ENCODE results near the gene ENO1.
"Not testable (repeated sequence)": the region's sequence is repeated elsewhere in the genome, so short reads cannot be mapped to it uniquely, and the experiment has no call there.

The ENO1 gene

GRCh38 chr1:8878448-8878697 is at the start of gene ENO1:
Gene ENO1, minus strand, starts transcription at chr1:8878686. Its CDS starts 3,778 bp downstream, at chr1:8874908.
- DNase-seq (ENCODE audit: low spot score), result no peak

- no peak for DNase-seq (ENCODE audit: low spot score)
These were observed 48.5 kb upstream of the ENO1 start for GRCh38 chr1:8926707-8927694.

DNA sequence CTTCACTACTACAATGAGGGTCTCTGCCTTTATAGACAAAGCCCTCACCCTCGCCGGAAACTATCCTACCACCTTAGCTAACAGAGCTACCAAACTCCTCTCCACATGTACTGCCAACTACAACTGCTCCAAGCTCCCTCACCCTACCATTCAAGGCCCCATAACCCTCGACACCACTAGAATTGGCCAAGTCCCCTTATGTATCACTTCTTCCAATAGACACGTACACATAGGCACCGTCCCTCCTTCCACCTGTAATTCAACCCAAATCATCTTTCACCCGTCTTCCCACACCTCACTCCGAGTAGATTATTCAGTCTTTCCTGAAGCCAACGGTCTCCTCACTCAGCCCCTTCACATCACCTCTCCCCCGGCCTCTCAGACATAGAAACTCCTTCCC is 47.5 kb upstream of the ENO1 start:
- DNase-seq (ENCODE audit: low spot score), result no peak

- DNase-seq (ENCODE audit: low spot score), result no peak
These were observed 46.9 kb upstream of the ENO1 start for GRCh38 chr1:8925406-8925805.

DNA sequence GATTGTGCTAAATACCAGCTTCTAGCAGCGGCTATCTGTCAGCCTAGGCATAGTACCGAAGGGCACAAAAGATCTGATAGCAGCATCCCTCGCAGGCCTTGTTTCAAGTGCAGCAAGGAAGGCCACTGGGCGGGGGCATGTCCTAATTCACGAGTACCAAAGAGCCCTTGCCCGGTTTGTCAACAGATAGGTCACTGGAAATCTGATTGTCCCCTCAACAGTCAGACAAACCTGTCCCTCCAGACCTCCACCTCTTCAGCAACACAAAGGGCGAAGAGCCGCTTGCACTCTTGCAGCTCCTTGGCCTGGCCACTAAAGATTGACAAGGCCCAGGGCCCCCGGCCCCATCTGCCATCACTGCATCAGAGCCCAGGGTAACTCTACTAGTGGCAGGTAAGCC is 44.5 kb upstream of the ENO1 start:
- DNase-seq (ENCODE audit: low spot score), result no peak

DNA sequence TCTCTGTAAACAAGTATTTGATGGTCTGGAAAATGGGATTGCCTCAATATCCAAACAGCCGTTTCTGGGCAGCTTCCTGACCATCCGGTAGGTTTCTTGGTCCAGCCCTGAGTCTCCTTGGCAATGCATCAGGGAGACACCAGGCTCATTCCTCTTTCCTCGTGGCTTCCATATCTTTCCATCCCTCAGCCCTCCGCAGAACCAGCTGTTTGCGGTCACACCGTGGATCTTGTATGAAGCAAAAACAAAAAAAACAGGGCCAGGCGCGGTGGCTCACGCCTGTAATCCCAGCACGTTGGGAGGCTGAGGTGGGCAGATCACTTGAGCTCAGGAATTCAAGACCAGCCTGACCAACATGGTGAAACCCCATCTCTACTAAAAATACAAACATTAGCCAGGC is 39.0 kb upstream of the ENO1 start:
- DNase-seq (ENCODE audit: low spot score), result not testable (repeated sequence)

DNA sequence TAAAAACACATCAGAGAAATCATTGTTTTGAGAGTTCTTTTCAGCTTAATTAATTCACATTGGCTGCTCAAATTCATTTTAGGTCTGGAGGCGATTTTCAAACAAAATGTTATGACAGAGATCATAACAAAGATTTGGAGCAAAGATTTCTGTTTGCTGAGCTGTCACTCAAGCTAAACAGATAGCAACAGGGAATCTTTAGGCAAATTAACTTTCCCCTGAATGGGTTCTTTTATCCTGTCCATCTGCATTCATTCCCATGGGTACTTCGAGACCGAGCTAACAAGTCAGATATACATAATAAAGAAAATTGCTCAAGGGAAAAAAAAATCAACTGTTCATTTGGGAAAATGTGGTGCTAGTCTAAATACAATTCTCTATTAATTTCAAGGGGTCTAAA is 37.0 kb upstream of the ENO1 start:
- no peak for DNase-seq (ENCODE audit: low spot score)

DNA sequence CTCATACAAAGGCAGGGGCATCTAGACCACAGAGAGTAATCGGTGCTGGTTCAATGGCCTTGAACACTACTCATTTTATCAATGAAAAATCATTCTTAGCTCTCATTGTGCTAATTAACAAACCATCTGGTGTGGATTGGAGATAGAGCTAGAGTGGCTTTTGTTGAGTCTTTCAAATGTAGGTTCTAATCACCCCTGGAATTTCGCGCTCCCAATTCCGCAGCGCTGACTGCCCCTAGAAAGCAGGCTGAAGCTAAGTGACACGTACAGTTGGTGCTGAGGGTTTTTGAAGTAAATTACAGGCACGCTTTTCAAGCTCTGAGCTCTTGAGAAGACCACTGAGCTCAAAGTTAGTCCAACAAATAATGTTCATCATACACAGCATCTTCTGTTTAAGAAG is 36.0 kb upstream of the ENO1 start:
- no peak for DNase-seq (ENCODE audit: low spot score)

DNA sequence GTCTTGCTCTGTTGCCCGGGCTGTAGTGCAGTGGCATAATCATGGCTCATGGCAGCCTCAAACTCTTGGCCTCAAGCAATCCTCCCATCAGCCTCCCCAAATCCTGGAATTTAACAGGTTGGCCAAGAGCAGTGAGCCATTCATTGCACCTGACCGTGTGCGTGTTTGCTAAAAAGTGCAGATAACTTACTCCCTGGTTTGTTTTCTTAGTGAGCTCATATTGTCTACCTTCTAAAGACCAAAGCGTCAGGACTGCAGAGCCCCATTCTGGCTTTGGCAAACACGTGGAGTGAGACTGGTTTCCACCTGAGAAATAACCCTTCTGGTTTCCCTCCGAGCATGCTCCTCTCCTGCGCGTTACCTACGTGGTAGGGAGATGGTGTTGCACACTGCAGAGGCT is 35.0 kb upstream of the ENO1 start:
- DNase-seq (ENCODE audit: low spot score), result no peak

GRCh38 chr1:8911416-8912309 is 33.2 kb upstream of the ENO1 start:
- DNase-seq (ENCODE audit: low spot score), result no peak

DNA sequence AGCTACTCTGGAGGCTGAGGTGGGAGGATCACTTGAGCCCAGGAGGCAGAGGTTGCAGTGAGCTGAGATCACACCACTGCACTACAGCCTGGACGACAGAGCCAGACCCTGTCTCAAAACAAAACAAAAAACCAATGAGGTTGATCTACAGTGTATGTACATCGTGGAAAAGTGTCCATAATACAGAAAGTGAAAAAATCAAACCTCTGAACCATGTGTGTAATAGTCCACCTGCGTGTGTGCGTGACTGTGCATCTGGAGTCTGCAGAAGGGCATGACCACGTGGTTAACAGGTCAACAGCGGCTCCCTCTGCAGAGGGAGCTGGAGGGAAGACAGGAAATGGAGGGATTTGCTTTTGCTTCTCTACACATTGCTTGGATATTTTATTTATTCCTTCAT is 32.4 kb upstream of the ENO1 start:
- DNase-seq (ENCODE audit: low spot score), result no peak

DNA sequence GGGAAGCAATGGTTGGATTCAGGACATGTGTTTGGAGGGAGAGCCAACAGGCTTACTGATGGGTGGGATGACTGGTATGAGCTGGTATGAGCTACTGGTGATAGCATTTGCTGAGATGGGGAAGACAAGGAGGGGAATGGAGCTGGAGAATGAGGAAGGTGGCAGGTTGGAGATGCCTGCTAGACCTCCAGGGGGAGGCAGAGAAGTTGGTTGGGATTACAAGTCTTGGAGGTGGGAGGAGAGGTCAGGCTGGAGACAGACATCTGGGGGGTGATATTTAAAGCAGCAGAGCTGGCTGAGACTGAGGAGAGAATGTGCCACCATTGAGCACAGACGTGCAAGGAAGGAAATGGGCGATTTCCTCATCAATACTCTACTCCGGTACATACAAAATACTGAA is 31.8 kb upstream of the ENO1 start:
- no peak for DNase-seq (ENCODE audit: low spot score)

- no peak for DNase-seq (ENCODE audit: low spot score)
These were observed 30.1 kb upstream of the ENO1 start for GRCh38 chr1:8908388-8909151.

DNA sequence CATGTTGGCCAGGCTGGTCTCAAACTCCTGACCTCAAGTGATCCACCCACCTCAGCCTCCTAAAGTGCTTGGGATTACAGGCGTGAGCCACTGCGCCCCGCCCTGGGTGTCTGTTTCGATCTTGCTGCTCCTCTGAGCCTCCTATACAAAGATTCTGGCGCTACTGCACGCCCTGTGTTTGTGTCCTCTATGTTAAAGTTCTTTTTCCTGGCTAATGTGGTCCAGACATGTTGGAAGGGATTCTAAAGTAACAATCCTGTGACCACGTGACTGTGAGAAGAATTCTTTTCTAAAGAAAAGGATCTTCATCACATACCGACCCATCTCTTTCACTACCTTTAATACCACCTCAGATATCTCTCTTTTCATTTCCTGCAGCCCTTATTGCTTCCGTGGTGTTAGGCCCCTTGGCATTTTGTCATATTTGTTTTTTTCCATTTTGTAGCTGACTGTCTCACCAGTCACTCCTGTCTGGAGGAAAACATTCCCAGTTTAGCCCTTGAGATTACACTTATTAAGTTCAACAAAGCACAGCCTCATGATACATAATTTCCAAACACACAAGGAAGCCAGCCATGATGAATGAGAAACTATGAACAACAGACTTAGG is 27.2 kb upstream of the ENO1 start:
- peak; percentile 61 for DNase-seq (ENCODE audit: low spot score)

DNA sequence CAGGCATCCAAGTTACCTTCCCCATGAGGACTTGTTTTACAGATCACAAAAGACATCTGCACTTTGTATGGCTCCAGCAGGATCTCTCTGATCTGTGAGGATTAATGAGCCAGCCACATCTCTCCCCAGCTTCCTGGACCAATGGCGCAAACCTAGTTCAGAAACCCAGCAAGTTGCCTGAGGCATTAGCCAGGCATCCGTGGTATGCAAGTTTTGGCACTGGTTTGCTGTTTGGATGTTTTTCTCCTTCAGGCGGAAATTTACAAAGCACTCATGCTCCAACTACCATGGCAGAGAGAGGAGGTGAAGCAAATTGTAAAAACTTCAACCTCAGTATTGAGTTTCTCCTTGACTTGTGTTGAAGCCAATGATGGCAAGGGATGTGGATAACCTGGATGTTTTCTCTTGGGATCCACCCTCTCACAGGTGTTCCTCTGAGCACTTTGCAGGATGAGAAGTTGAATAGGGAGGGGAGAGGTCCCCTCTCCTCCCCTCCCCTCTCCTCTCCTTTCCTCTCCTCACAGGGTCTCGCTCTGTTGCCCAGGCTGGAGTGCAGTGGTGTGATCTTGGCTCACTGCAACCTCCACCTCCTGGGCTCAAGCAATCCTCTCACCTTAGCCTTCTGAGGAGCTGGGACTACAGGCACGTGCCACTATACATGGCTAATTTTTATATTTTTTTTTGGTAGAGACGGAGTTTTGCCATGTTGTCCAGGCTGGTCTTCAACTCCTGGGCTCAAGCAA is 25.6 kb upstream of the ENO1 start:
- DNase-seq (ENCODE audit: low spot score), result peak; percentile 96

GRCh38 chr1:8903410-8903809 is 24.9 kb upstream of the ENO1 start:
- peak; percentile 32 for DNase-seq (ENCODE audit: low spot score)

GRCh38 chr1:8902765-8903164 is 24.3 kb upstream of the ENO1 start:
- peak; percentile 35 for DNase-seq (ENCODE audit: low spot score)

- DNase-seq (ENCODE audit: low spot score), result not testable (repeated sequence)
These were observed 22.2 kb upstream of the ENO1 start for GRCh38 chr1:8900684-8901083.

DNA sequence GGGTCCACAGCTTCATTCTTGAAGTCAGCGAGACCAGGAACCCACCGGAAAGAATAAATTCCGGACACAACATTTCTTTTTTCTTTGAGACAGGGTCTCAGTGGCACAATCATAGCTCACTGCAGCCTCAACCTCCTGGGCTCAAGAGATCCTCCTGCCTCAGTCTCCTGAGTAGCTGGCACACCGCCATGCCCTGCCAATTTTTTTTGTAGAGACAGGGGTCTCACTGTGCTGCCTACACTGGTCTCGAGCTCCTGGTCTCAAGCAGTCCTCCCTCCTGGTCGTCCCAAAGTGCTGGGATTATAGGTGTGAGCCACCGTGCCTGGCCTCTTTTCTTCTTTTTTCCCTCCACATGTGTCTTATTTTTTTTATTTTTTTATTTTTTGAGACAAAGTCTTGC is 20.6 kb upstream of the ENO1 start:
- no peak for DNase-seq (ENCODE audit: low spot score)

DNA sequence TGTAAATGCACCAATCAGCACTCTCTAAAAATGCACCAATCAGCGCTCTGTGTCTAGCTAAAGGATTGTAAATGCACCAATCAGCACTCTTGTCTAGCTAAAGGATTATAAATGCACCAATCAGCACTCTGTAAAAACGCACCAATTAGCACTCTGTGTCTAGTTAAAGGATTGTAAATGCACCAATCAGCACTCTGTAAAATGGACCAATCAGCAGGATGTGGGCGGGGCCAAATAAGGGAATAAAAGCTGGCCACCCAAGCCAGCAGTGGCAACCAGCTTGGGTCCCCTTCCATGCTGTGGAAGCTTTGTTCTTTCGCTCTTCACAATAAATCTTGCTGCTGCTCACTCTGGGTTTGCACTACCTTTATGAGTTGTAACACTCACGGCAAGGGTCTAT is 19.9 kb upstream of the ENO1 start:
- DNase-seq (ENCODE audit: low spot score), result not testable (repeated sequence)

GRCh38 chr1:8897505-8897904 is 19.0 kb upstream of the ENO1 start:
- DNase-seq (ENCODE audit: low spot score), result not testable (repeated sequence)

Data from AG08395 (cell line).